Activated T-cell treated with anti-CD3 and anti-CD28 coated beads, Interleukin-2, amount 50 U/mL, for 1 hour (primary cell): ENCODE data around the gene ODAD2.
"Not testable (repeated sequence)": the region's sequence is repeated elsewhere in the genome, so short reads cannot be mapped to it uniquely, and the experiment has no call there.

Experiments
- DNase-seq: peaks from one replicate; pipeline ENCODE4 v3.0.0-alpha.2; 2020

ODAD2 gene

GRCh38 chr10:27998954-27999275 lies at the start of gene ODAD2:
TSS of gene ODAD2 (minus strand) at chr10:27999079. CDS start at chr10:27995142, 3,937 bp downstream.
- no peak for DNase-seq

GRCh38 chr10:28047061-28047460 lies 48.2 kb upstream of the ODAD2 start:
- no peak for DNase-seq

- no peak for DNase-seq
Measured at GRCh38 chr10:28046579-28046978, 47.7 kb upstream of the ODAD2 start.

GRCh38 chr10:28043941-28044340 lies 45.1 kb upstream of the ODAD2 start:
- DNase-seq = no peak

GRCh38 chr10:28036587-28036986 lies 37.7 kb upstream of the ODAD2 start:
- no peak for DNase-seq

GRCh38 chr10:28020993-28021982 lies 22.4 kb upstream of the ODAD2 start:
- no peak for DNase-seq

GRCh38 chr10:28020080-28020860 lies 21.4 kb upstream of the ODAD2 start:
- no peak for DNase-seq

GRCh38 chr10:28014651-28015050 lies 15.8 kb upstream of the ODAD2 start:
- DNase-seq = no peak

GRCh38 chr10:28012990-28013515 lies 14.2 kb upstream of the ODAD2 start:
- DNase-seq = no peak

- DNase-seq = no peak
Measured at GRCh38 chr10:28010821-28011220, 11.9 kb upstream of the ODAD2 start.

GRCh38 chr10:28008054-28008453 lies 9.2 kb upstream of the ODAD2 start:
- no peak for DNase-seq

- DNase-seq = no peak
Measured at GRCh38 chr10:28001353-28001752, 2.5 kb upstream of the ODAD2 start.

GRCh38 chr10:27998178-27998953 lies 513 bp downstream of the ODAD2 start:
- DNase-seq = peak; percentile 30

GRCh38 chr10:27997865-27998177 lies 1.1 kb downstream of the ODAD2 start:
- DNase-seq = no peak

GRCh38 chr10:27995311-27995710 lies 3.6 kb downstream of the ODAD2 start:
- DNase-seq = no peak

- not testable (repeated sequence) for DNase-seq
Measured at GRCh38 chr10:27989357-27989756, 9.5 kb downstream of the ODAD2 start.

- no peak for DNase-seq
Measured at GRCh38 chr10:27986821-27987220, 12.1 kb downstream of the ODAD2 start.

- DNase-seq = no peak
Measured at GRCh38 chr10:27982875-27983543, 15.9 kb downstream of the ODAD2 start.

GRCh38 chr10:27981744-27982143 lies 17.1 kb downstream of the ODAD2 start:
- no peak for DNase-seq

- DNase-seq = not testable (repeated sequence)
Measured at GRCh38 chr10:27970795-27971194, 28.1 kb downstream of the ODAD2 start.

- not testable (repeated sequence) for DNase-seq
Measured at GRCh38 chr10:27969931-27970330, 28.9 kb downstream of the ODAD2 start.

GRCh38 chr10:27959093-27959715 lies 39.7 kb downstream of the ODAD2 start:
- no peak for DNase-seq
